ENCODE data around the gene LSS. TPM values are rescaled to one million over a fixed set of nuclear protein-coding genes. Genes with fewer than 3 reads are reported as not detected.

LSS gene
- total RNA-seq, 1 experiment from 2014 or later: 101 TPM

DNA sequence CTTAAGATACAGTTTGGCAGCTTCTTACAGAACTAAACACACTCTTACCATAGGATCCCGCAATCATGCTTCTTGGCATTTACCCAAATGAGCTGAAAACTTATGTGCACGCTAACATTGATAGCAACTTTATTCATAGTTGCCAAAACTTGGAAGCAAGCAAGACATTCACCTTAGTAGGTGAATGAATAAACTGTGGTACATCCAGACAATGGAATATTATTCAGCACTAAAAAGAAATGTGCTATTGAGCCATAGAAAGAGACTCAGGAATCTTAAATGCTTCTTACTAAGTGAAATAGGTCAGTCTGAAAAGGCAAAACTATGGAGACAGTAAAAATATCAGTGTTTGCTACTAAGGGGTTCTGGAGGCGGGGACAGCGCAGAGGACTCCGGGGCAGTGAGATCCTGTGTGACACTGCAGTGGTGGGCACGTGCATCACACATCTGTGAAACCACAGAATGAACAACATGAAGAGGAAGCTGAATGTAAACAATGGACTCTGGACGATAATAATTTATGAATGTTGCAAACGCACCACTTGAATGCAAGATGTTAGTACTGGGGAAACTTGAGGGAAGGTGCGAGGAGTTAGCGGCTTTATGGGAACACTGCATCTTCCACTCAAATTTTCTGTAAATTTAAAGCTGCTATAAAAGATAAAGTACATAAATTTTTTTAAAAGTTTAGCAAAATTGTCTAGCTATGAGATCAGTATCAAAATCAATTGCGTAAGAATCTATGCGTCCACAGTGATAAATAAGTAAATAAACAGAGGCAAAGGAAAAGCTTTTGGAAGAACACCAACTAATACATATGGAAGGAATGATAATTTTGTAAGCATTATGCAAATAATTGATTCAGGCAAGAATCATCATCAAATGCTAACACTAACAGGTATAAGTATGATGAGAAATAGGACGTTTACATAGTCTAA is 28.9 kb downstream of the LSS start:
- POLR2A ChIA-PET: interaction anchor here (0.6 kb wide), 1 partner anchor 143 kb away, joined by 3 read pairs; no protein-coding TSS in a partner anchor
- Mint-ChIP-seq H3K9me3 (peaks cover 6% of the 10 kb centered on the region; the same call in 1 of the 2 replicates), H3K4me3 (no peak overlapping the region), H3K36me3 (peaks cover 77% of the 10 kb centered on the region), H3K27me3 (ENCODE audit: low read depth) (no peaks in the 10 kb centered on the region), H3K4me1 (peaks cover 8% of the 10 kb centered on the region), H3K27ac (no peak overlapping the region)
- ATAC-seq (no peak), DNase-seq (ENCODE audit: low spot score) (no peak)
- TF ChIP-seq, protein P1, sequence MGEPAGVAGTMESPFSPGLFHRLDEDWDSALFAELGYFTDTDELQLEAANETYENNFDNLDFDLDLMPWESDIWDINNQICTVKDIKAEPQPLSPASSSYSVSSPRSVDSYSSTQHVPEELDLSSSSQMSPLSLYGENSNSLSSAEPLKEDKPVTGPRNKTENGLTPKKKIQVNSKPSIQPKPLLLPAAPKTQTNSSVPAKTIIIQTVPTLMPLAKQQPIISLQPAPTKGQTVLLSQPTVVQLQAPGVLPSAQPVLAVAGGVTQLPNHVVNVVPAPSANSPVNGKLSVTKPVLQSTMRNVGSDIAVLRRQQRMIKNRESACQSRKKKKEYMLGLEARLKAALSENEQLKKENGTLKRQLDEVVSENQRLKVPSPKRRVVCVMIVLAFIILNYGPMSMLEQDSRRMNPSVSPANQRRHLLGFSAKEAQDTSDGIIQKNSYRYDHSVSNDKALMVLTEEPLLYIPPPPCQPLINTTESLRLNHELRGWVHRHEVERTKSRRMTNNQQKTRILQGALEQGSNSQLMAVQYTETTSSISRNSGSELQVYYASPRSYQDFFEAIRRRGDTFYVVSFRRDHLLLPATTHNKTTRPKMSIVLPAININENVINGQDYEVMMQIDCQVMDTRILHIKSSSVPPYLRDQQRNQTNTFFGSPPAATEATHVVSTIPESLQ (CRISPR knock-in tag; IDR thresholded peaks at IDR 0.05): no peak
- TF ChIP-seq, protein P2, sequence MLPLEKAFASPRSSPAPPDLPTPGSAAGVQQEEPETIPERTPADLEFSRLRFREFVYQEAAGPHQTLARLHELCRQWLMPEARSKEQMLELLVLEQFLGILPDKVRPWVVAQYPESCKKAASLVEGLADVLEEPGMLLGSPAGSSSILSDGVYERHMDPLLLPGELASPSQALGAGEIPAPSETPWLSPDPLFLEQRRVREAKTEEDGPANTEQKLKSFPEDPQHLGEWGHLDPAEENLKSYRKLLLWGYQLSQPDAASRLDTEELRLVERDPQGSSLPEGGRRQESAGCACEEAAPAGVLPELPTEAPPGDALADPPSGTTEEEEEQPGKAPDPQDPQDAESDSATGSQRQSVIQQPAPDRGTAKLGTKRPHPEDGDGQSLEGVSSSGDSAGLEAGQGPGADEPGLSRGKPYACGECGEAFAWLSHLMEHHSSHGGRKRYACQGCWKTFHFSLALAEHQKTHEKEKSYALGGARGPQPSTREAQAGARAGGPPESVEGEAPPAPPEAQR (CRISPR knock-in tag; IDR thresholded peaks at IDR 0.05): no peak
- TF ChIP-seq CREB1 (CRISPR knock-in tag; IDR thresholded peaks at IDR 0.05) (no peak), FOXJ3 (CRISPR knock-in tag; IDR thresholded peaks at IDR 0.05; ENCODE audit: borderline replicate concordance) (no peak), ZNF671 (CRISPR knock-in tag; IDR thresholded peaks at IDR 0.05) (no peak), HMGA2 (CRISPR knock-in tag; IDR thresholded peaks at IDR 0.05) (no peak), SOX15 (CRISPR knock-in tag; IDR thresholded peaks at IDR 0.05) (no peak), RELA (CRISPR knock-in tag; IDR thresholded peaks at IDR 0.05; ENCODE audit: borderline replicate concordance) (no peak), SMAD4 (CRISPR knock-in tag; IDR thresholded peaks at IDR 0.05) (no peak), NFE2L1 (CRISPR knock-in tag; IDR thresholded peaks at IDR 0.05) (no peak), ZNF317 (CRISPR knock-in tag; IDR thresholded peaks at IDR 0.05; ENCODE audit: borderline replicate concordance, low read depth) (no peak)
- TF ChIP-seq, protein P3, sequence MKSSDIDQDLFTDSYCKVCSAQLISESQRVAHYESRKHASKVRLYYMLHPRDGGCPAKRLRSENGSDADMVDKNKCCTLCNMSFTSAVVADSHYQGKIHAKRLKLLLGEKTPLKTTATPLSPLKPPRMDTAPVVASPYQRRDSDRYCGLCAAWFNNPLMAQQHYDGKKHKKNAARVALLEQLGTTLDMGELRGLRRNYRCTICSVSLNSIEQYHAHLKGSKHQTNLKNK (CRISPR knock-in tag; IDR thresholded peaks at IDR 0.05): no peak
- CTCF ChIA-PET: interaction anchor here (1.3 to 1.5 kb wide), 2 partner anchors 47 to 56 kb away, joined by 3 to 7 read pairs; no protein-coding TSS in a partner anchor

DNA sequence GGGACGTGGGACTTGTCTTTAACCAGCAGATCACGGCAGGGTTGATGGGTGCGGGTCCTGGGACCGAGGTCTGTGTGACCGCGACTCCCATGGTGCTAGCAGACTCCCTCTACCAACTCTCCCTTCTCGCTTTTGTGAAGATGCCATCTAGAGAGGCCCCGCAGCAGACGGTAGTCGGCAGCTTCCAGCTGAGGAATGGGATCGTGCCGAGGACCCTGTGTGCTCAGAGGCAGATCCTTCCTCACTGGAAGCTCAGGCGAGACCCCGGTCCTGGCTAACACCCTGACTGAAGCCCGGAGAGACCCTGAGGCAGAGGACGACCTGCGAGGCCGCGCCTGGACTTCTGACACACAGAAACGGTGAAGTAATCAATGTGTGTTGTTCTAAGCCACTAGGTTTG is 31.8 kb downstream of the LSS start:
- H3K27ac Mint-ChIP-seq: peak overlapping the region; percentile 43; the same call in 1 of the 2 replicates
- peaks cover 12% of the 10 kb centered on the region for H3K9me3 Mint-ChIP-seq
- CTCF ChIA-PET: no interaction called here
- no peaks in the 10 kb centered on the region for H3K27me3 Mint-ChIP-seq (ENCODE audit: low read depth)
- H3K4me1 Mint-ChIP-seq: no peaks in the 10 kb centered on the region
- TF ChIP-seq CBFB (CRISPR knock-in tag; IDR thresholded peaks at IDR 0.05; ENCODE audit: low read depth): no peak
- TF ChIP-seq, protein P4, sequence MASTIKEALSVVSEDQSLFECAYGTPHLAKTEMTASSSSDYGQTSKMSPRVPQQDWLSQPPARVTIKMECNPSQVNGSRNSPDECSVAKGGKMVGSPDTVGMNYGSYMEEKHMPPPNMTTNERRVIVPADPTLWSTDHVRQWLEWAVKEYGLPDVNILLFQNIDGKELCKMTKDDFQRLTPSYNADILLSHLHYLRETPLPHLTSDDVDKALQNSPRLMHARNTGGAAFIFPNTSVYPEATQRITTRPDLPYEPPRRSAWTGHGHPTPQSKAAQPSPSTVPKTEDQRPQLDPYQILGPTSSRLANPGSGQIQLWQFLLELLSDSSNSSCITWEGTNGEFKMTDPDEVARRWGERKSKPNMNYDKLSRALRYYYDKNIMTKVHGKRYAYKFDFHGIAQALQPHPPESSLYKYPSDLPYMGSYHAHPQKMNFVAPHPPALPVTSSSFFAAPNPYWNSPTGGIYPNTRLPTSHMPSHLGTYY (CRISPR knock-in tag; IDR thresholded peaks at IDR 0.05): no peak
- TF ChIP-seq, protein P3 (CRISPR knock-in tag; IDR thresholded peaks at IDR 0.05): no peak
- DNase-seq (ENCODE audit: low spot score) (peak; percentile 4), ATAC-seq (no peak)
- POLR2A ChIA-PET: no interaction called here
- peaks cover 75% of the 10 kb centered on the region for H3K36me3 Mint-ChIP-seq
- no peak overlapping the region for H3K4me3 Mint-ChIP-seq

DNA sequence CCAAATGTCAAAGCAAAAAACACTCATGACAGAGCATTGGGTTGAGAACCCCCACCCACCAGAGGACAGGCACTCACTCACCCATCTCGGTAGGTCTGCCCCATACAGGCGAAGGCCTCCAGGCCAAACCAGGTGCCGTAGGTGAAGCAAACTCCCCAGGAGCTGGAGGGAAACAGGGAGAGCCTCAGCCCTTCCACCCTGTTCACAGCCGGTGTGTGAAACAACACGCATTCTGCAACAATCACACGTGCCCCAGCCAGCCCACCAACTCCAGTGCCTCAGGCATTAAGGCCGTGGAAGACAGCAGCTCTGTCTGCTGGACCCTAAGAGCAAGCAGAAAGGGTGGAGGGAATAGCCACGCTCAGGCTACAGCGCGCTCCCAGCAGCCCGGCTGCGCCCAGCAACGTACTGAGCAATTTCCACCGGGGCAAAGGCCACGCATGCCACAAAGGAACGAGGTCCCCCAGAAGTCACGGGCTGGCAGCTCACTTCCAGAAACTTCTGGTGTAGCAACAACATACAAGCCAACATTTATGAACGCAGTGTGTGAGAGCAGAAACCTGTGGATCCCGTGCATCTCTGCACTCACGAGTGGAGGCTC is 32.9 kb downstream of the LSS start:
- ChIA-PET CTCF (no interaction called here), POLR2A (no interaction called here)
- Mint-ChIP-seq H3K4me1 (no peaks in the 10 kb centered on the region), H3K36me3 (peaks cover 74% of the 10 kb centered on the region), H3K4me3 (no peak overlapping the region), H3K9me3 (peaks cover 12% of the 10 kb centered on the region), H3K27ac (no peak overlapping the region), H3K27me3 (ENCODE audit: low read depth) (no peaks in the 10 kb centered on the region)
- DNase-seq (ENCODE audit: low spot score): peak; percentile 7
- no peak for ATAC-seq
- TF ChIP-seq, protein P5, sequence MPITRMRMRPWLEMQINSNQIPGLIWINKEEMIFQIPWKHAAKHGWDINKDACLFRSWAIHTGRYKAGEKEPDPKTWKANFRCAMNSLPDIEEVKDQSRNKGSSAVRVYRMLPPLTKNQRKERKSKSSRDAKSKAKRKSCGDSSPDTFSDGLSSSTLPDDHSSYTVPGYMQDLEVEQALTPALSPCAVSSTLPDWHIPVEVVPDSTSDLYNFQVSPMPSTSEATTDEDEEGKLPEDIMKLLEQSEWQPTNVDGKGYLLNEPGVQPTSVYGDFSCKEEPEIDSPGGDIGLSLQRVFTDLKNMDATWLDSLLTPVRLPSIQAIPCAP (CRISPR knock-in tag; IDR thresholded peaks at IDR 0.05): no peak
- TF ChIP-seq, protein P6, sequence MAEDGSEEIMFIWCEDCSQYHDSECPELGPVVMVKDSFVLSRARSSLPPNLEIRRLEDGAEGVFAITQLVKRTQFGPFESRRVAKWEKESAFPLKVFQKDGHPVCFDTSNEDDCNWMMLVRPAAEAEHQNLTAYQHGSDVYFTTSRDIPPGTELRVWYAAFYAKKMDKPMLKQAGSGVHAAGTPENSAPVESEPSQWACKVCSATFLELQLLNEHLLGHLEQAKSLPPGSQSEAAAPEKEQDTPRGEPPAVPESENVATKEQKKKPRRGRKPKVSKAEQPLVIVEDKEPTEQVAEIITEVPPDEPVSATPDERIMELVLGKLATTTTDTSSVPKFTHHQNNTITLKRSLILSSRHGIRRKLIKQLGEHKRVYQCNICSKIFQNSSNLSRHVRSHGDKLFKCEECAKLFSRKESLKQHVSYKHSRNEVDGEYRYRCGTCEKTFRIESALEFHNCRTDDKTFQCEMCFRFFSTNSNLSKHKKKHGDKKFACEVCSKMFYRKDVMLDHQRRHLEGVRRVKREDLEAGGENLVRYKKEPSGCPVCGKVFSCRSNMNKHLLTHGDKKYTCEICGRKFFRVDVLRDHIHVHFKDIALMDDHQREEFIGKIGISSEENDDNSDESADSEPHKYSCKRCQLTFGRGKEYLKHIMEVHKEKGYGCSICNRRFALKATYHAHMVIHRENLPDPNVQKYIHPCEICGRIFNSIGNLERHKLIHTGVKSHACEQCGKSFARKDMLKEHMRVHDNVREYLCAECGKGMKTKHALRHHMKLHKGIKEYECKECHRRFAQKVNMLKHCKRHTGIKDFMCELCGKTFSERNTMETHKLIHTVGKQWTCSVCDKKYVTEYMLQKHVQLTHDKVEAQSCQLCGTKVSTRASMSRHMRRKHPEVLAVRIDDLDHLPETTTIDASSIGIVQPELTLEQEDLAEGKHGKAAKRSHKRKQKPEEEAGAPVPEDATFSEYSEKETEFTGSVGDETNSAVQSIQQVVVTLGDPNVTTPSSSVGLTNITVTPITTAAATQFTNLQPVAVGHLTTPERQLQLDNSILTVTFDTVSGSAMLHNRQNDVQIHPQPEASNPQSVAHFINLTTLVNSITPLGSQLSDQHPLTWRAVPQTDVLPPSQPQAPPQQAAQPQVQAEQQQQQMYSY (CRISPR knock-in tag; IDR thresholded peaks at IDR 0.05): no peak
- TF ChIP-seq TEAD4 (CRISPR knock-in tag; IDR thresholded peaks at IDR 0.05) (no peak), GTF2I (CRISPR knock-in tag; conservative IDR thresholded peaks at IDR 0.05) (no peak), CBFB (CRISPR knock-in tag; IDR thresholded peaks at IDR 0.05; ENCODE audit: low read depth) (no peak)

Measured in WTC11 (cell line).